GM21737 (cell line): Measurements from ENCODE around the gene PIK3CB.

Experiments
- ATAC-seq: cut with Tn5 transposase; IDR thresholded peaks from one replicate; pipeline ENCODE4 v1.9.1; 2021; ENCODE audit warnings: mild to moderate bottlenecking, moderate library complexity; ENCODE audit not compliant: unreplicated experiment

The PIK3CB gene

GRCh38 chr3:138834596-138835396 is at the start of gene PIK3CB:
Gene PIK3CB, minus strand, starts transcription at chr3:138834928. Its CDS starts 75,585 bp downstream, at chr3:138759343.
- peak; percentile 93 for ATAC-seq

DNA sequence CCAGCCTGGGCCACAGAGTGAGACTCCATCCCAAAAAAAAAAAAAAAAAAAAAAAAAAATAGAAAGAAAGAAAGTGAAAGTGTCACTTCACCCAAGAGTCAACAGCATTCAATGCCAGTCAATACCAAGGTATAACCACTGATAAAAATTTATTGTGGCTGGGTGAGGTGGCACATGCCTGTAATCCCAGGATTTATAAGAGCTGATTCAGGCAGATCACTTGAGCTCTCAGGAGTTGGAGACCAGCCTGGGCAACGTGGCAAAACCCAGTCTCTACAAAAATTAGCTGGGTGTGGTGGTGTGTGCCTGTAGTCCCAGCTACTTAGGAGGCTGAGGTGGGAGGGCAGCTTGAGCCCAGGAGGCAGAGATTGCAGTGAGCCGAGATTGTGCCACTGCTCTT is 46.5 kb upstream of the PIK3CB start:
- no peak for ATAC-seq

GRCh38 chr3:138879541-138880380 is 45.0 kb upstream of the PIK3CB start:
- ATAC-seq, result no peak

DNA sequence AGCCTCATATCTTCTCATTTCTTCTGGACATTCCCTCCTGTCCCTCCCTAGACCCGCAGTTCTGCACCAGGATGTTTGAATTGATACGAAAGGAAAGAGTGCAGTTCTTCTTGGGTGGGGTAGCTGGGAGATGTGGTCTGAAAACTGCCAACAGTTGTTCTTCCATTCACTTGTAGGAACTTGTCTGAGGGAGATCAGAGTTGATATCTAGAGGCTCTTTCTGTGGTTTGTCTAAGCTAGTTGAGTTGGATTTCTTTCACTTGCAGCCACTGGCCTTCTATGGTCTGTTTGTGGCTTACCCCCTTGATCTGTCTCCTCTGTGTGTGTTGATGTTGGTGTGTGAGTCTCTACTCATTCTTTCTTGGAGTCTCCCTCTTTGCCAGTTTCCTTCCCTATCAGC is 42.5 kb upstream of the PIK3CB start:
- ATAC-seq, result no peak

GRCh38 chr3:138875754-138876664 is 41.3 kb upstream of the PIK3CB start:
- ATAC-seq, result no peak

- ATAC-seq, result no peak
Measured at GRCh38 chr3:138875096-138875753, 40.5 kb upstream of the PIK3CB start.

DNA sequence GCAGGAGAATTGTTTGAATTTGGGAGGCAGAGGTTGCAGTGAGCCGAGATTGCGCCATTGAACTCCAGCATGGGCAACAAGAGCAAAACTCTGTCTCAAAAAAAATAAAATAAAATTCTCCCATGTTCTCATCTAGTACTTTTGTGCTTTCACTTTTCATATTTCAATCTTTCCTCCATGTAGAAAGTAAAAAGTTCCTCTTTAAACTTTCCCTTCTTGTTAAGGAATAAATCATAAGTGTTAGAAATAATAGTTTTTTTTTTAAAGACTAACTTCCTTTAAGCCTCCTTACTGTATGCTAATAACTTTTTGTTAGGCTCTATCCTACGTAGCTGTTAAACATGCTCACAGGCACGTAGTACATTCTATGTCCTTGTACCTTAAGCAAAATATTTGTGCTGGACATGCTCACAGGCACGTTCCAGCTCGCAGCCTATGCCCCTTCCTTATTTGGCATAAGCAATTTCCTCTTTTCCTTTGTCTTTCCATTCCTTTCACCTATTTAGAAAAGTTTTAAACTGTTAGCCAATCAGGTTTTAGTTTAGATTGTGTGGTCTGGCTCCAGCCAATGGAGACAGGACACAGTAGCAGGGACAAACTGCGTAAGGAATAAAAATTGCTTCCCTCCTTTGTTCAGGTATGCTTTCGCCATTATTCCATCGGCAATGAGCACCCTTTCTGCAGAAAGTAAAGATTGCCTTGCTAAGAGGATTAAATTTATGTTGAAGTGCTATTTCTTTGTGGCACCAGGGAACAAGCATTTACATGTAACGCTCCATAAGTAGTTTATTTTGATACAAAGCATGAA is 38.9 kb upstream of the PIK3CB start:
- no peak for ATAC-seq

DNA sequence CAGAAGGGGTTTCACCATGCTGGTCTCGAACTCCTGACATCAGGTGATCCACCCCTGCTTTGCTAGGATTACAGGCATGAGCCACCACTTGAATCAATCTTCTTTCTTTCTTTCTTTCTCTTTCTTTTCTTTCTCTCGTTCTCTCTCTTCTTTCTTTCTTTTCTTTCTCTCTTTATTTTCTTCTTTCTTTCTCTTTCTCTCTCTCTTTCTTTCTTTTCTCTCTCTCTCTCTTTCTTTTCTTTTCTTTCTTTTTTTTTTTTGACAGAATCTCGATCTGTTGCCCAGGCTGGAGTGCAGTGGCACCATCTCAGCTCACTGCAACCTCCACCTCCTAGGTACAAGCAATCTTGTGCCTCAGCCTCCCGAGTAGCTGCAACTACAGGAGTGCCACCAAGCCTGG is 37.9 kb upstream of the PIK3CB start:
- no peak for ATAC-seq

GRCh38 chr3:138867996-138868395 is 33.3 kb upstream of the PIK3CB start:
- no peak for ATAC-seq

DNA sequence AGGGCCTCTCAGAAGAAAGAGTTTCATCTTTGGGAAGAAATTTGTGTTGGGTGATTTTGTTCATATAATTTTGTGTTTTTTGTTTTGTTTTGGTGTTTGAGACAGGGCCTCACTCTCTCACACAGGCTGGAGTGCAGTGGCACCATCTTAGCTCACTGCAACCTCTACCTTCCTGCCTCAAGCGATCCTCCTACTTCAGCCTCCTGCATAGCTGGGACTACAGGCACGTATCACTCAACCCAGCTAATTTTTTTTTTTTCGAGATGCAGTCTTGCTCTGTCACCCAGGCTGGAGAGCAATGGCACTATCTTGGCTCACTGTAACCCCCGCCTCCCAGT is 29.0 kb upstream of the PIK3CB start:
- no peak for ATAC-seq

- no peak for ATAC-seq
Measured at GRCh38 chr3:138862924-138863775, 28.4 kb upstream of the PIK3CB start.

- ATAC-seq, result no peak
Measured at GRCh38 chr3:138862531-138862923, 27.8 kb upstream of the PIK3CB start.

DNA sequence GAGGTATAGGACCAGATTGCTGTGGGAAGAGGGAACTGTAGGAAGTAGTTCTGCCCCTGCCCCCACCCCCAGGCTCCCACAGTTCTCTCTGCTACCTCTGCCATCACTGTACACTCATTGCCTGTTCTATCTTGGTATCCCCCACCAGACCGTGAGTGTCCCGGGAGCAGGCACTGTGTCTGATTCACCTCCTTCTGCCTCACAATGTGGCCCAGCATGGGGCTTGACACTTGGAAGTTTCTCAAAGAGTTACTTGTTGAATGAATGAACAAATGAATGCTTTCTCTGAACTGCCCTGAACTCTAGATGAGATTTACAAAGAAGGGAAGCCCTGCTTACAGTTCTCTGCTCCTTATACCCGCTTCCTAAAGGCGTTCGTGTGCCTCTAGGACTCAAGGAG is 27.1 kb upstream of the PIK3CB start:
- ATAC-seq, result no peak

DNA sequence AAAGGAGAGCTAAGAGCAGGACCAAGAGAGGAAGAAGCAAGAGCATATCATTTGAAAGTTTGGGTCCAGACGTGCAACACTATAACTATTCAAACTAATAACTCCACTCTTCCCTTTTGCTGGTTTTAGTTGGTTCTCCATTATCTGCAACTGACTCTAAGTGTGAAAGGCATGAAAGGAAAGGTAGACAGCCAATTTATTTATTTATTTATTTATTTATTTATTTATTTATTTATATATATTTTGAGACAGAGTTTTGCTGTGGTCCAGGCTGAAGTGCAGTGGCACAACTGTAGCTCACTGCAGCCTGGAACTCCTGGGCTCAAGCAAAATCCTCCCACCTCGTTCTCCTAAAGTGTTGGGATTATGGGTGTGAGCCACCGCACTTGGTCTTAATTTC is 22.1 kb upstream of the PIK3CB start:
- no peak for ATAC-seq

GRCh38 chr3:138854940-138855339 is 20.2 kb upstream of the PIK3CB start:
- no peak for ATAC-seq

DNA sequence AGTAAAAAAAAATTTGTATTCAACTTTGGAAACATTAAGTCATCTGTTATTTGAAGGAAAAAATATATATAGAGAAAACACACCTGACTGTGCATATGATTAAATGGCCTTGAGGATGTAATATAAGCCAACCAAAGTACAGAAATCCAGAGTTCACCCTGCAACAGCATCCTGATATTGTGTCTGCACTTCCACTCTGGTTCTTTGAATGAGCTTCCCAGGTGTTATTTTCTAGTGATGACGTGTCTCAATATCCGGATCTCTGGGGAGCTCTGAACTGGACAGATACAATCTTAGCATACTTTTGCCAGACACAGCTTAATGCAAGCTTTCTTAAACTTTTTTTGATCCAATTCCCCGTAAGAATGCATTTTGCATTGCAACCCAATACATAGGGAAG is 19.5 kb upstream of the PIK3CB start:
- no peak for ATAC-seq

GRCh38 chr3:138850151-138850550 is 15.4 kb upstream of the PIK3CB start:
- no peak for ATAC-seq

DNA sequence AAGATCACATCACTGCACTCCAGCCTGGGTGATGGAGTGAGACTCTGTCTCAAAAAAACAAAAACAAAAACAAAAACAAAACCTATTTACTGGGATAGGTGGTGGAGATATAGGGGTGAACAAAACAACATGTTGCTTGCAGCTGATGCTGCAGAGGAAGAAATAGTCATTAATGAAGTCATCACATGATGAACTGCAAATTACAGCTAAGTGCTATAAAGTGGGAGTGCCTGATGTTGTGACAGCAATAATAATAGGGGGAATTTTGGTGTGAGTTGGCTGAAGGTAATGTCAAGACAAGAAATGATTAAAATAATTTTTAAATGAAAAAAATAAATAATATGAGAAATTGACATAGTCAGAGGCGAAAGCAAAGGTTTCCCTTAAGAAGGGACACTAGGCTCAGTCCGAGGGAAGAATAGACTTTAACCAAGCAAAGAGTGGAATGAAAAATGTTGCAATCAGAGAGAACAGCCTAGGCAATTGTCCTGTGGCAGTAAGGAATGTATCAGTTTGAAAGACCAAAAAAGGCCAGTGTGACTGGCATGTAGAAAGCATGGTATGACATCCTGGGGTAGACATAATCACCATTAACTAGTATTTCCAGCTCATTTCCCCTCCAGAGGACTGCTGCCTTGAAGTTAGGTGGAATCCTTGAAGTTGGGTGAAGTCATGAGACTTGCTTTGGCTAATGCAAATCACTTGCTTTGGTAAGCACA is 14.7 kb upstream of the PIK3CB start:
- ATAC-seq, result no peak
